OCI-LY1 (cell line): ENCODE results near the gene CAMKK1.

Source experiments
- CTCF ChIP-seq: fragments of 200-600 bp; sonication (generic), shearing (Covaris generic); IDR thresholded peaks from 2 replicates; pipeline ENCODE4 v1.5.1; 2017; ENCODE audit warnings: mild to moderate bottlenecking, antibody characterized with exemption, low read length, moderate library complexity, mixed read lengths
- EZH2 ChIP-seq: fragments of 200-600 bp; sonication (generic), shearing (Covaris generic); IDR thresholded peaks from 2 replicates; pipeline ENCODE4 v1.8.0; 2017; ENCODE audit warnings: borderline replicate concordance, mixed run types, mild to moderate bottlenecking, antibody characterized with exemption, low read length, moderate library complexity, mixed read lengths

- TF ChIP-seq CTCF (no peak), EZH2 (no peak)
Measured at GRCh38 chr17:3919123-3919624, 26.3 kb upstream of the CAMKK1 start.
